HEK293 (cell line): ENCODE data around the gene FKBP7.

Source experiments
- CTCF ChIA-PET: fragments of 350-600 bp; formaldehyde crosslinking; extraction: SDS; loops from one replicate; lab custom pipeline; 2021; ENCODE audit warnings: antibody characterized with exemption; lab: Yijun Ruan, JAX
- POLR2A ChIA-PET: fragments of 300-600 bp; formaldehyde crosslinking; extraction: SDS; loops from one replicate; lab custom pipeline; 2020; ENCODE audit warnings: antibody characterized with exemption, inconsistent platforms; lab: Yijun Ruan, JAX
- H3K27ac ChIP-seq: fragments of 200-500 bp; sonication (Bioruptor generic); 2 replicates; pipeline ENCODE4 v1.5.1; 2014; ENCODE audit warnings: low read depth, low read length, control low read depth, inconsistent platforms; ENCODE audit errors: extremely low read depth
- H3K36me3 ChIP-seq, 2 experiments: fragments of 200-500 bp in 1 of 2; sonication (Bioruptor generic) in 1 of 2; 1 replicate in 1 of 2; 2 replicates in 1 of 2; pipeline ENCODE4 v1.5.1; 2014 to 2017; ENCODE audit warnings: inconsistent platforms in 2 of 2, low read length in 2 of 2; ENCODE audit not compliant: control insufficient read depth in 2 of 2, insufficient read depth in 1 of 2
- H3K4me1 ChIP-seq: fragments of 200-500 bp; sonication (Bioruptor generic); 2 replicates; pipeline ENCODE4 v1.5.1; 2014; ENCODE audit warnings: mild to moderate bottlenecking, low read length, inconsistent platforms; ENCODE audit not compliant: control insufficient read depth, insufficient read depth
- H3K4me3 ChIP-seq: 2 replicates; pipeline ENCODE4 v1.5.1; 2011; ENCODE audit warnings: low read depth, mild to moderate bottlenecking, control low read depth, low read length, moderate library complexity
- H3K9me3 ChIP-seq: fragments of 200-500 bp; sonication (Bioruptor generic); 2 replicates; pipeline ENCODE4 v1.5.1; 2014; ENCODE audit warnings: low read depth, low read length, inconsistent platforms; ENCODE audit not compliant: control insufficient read depth, insufficient read depth
- GLI4 ChIP-seq: fragments of 450-650 bp; formaldehyde crosslinking; IDR thresholded peaks from 2 replicates; pipeline ENCODE4 v1.5.1; 2016; ENCODE audit warnings: missing biosample characterization, missing genetic modification characterization
- KLF8 ChIP-seq: fragments of 450-650 bp; formaldehyde crosslinking; IDR thresholded peaks from 2 replicates; pipeline ENCODE4 v1.5.1; 2016; ENCODE audit warnings: missing biosample characterization, missing genetic modification characterization
- SETDB1 ChIP-seq: IDR thresholded peaks from one replicate; pipeline ENCODE4 v1.6.1; 2017; ENCODE audit warnings: mild to moderate bottlenecking, low read length, moderate library complexity, mixed read lengths; ENCODE audit not compliant: insufficient read length
- SP2 ChIP-seq: fragments of 450-650 bp; formaldehyde crosslinking; IDR thresholded peaks from 2 replicates; pipeline ENCODE4 v1.5.1; 2016; ENCODE audit warnings: missing biosample characterization, missing genetic modification characterization
- TRIM28 ChIP-seq: IDR thresholded peaks from 2 replicates; pipeline ENCODE4 v1.6.1; 2011; ENCODE audit warnings: low read length, control low read depth, borderline replicate concordance
- ZBTB7A ChIP-seq: fragments of 450-650 bp; formaldehyde crosslinking; IDR thresholded peaks from 2 replicates; pipeline ENCODE4 v1.5.1; 2016; ENCODE audit warnings: low read depth, missing biosample characterization, missing genetic modification characterization
- ZBTB8A ChIP-seq: fragments of 450-650 bp; formaldehyde crosslinking; IDR thresholded peaks from 2 replicates; pipeline ENCODE4 v1.5.1; 2016; ENCODE audit warnings: missing biosample characterization, missing genetic modification characterization
- ZNF140 ChIP-seq: fragments of 450-650 bp; formaldehyde crosslinking; IDR thresholded peaks from 2 replicates; pipeline ENCODE4 v1.5.1; 2016; ENCODE audit warnings: missing biosample characterization, missing genetic modification characterization
- ZNF302 ChIP-seq: fragments of 450-650 bp; formaldehyde crosslinking; IDR thresholded peaks from 2 replicates; pipeline ENCODE4 v1.5.1; 2016; ENCODE audit warnings: missing biosample characterization, missing genetic modification characterization, low read depth
- ZNF366 ChIP-seq: fragments of 450-650 bp; formaldehyde crosslinking; conservative IDR thresholded peaks from 2 replicates; pipeline ENCODE4 v1.5.1; 2016; ENCODE audit warnings: missing biosample characterization, missing genetic modification characterization
- ZNF404 ChIP-seq: fragments of 450-650 bp; formaldehyde crosslinking; IDR thresholded peaks from 2 replicates; pipeline ENCODE4 v1.5.1; 2017; ENCODE audit warnings: missing biosample characterization, missing genetic modification characterization
- ZNF585B ChIP-seq: fragments of 450-650 bp; formaldehyde crosslinking; IDR thresholded peaks from 2 replicates; pipeline ENCODE4 v1.5.1; 2016; ENCODE audit warnings: missing biosample characterization, missing genetic modification characterization
- ZNF629 ChIP-seq: fragments of 450-650 bp; formaldehyde crosslinking; IDR thresholded peaks from 2 replicates; pipeline ENCODE4 v1.5.1; 2017; ENCODE audit warnings: missing biosample characterization, missing genetic modification characterization
- ZNF670 ChIP-seq: fragments of 450-650 bp; formaldehyde crosslinking; IDR thresholded peaks from 2 replicates; pipeline ENCODE4 v1.5.1; 2016; ENCODE audit warnings: missing biosample characterization, missing genetic modification characterization, low read depth
- ZNF677 ChIP-seq: fragments of 450-650 bp; IDR thresholded peaks from 2 replicates; pipeline ENCODE4 v1.5.0; 2018; ENCODE audit warnings: missing biosample characterization, mild to moderate bottlenecking, missing genetic modification characterization, moderate library complexity
- ZNF747 ChIP-seq: fragments of 450-650 bp; formaldehyde crosslinking; IDR thresholded peaks from 2 replicates; pipeline ENCODE4 v1.5.1; 2016; ENCODE audit warnings: missing biosample characterization, missing genetic modification characterization
- ZNF791 ChIP-seq: fragments of 450-650 bp; formaldehyde crosslinking; IDR thresholded peaks from 2 replicates; pipeline ENCODE4 v1.5.1; 2016; ENCODE audit warnings: missing biosample characterization, missing genetic modification characterization
- ZSCAN30 ChIP-seq: fragments of 450-650 bp; IDR thresholded peaks from 2 replicates; pipeline ENCODE4 v1.5.1; 2018; ENCODE audit warnings: missing biosample characterization, mild to moderate bottlenecking, missing genetic modification characterization, moderate library complexity
- TF ChIP-seq, protein P1 (sequence below): fragments of 450-650 bp; formaldehyde crosslinking; IDR thresholded peaks from 2 replicates; pipeline ENCODE4 v1.5.1; 2017; ENCODE audit warnings: missing biosample characterization, missing genetic modification characterization
- TF ChIP-seq, protein P2 (sequence below): fragments of 450-650 bp; formaldehyde crosslinking; IDR thresholded peaks from 2 replicates; pipeline ENCODE4 v1.5.1; 2016; ENCODE audit warnings: missing biosample characterization, missing genetic modification characterization
- TF ChIP-seq, protein P3 (sequence below): fragments of 450-650 bp; formaldehyde crosslinking; IDR thresholded peaks from 2 replicates; pipeline ENCODE4 v1.5.1; 2016; ENCODE audit warnings: missing biosample characterization, missing genetic modification characterization
- TF ChIP-seq, protein P4 (sequence below): fragments of 450-650 bp; formaldehyde crosslinking; IDR thresholded peaks from 2 replicates; pipeline ENCODE4 v1.5.1; 2016; ENCODE audit warnings: missing biosample characterization, missing genetic modification characterization, low read depth
- TF ChIP-seq, protein P5 (sequence below): fragments of 450-650 bp; formaldehyde crosslinking; IDR thresholded peaks from 2 replicates; pipeline ENCODE4 v1.5.1; 2017; ENCODE audit warnings: missing biosample characterization, missing genetic modification characterization
- TF ChIP-seq, protein P6 (sequence below): fragments of 450-650 bp; formaldehyde crosslinking; IDR thresholded peaks from 2 replicates; pipeline ENCODE4 v1.5.1; 2017; ENCODE audit warnings: missing biosample characterization, missing genetic modification characterization

FKBP7 gene

DNA sequence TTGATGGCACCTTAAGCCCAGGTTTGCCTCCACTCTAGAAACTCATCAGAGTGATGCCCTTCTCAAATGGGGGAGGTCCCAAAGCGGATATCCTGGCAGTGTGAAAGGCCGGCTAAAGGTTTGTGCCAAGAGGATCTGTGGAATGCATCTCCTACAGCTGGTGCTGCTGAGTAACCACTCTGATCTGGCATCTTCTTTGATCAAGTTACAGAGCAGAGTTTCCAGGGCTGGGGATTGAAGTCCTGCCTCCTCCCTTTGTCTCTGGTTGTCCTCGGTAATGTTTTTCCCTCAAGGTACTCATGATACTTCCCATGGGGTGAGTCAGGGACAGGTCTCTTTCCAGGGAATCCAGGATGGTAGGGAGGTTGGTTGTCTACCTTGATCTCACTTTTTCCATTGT lies 52.0 kb downstream of the FKBP7 start:
- H3K9me3 ChIP-seq, result no peaks in the 10 kb centered on the region
- H3K36me3 ChIP-seq, result peaks cover 10 to 53% of the 10 kb centered on the region in 2 experiments
- H3K4me3 ChIP-seq, result no peak overlapping the region
- TF ChIP-seq, protein P1, sequence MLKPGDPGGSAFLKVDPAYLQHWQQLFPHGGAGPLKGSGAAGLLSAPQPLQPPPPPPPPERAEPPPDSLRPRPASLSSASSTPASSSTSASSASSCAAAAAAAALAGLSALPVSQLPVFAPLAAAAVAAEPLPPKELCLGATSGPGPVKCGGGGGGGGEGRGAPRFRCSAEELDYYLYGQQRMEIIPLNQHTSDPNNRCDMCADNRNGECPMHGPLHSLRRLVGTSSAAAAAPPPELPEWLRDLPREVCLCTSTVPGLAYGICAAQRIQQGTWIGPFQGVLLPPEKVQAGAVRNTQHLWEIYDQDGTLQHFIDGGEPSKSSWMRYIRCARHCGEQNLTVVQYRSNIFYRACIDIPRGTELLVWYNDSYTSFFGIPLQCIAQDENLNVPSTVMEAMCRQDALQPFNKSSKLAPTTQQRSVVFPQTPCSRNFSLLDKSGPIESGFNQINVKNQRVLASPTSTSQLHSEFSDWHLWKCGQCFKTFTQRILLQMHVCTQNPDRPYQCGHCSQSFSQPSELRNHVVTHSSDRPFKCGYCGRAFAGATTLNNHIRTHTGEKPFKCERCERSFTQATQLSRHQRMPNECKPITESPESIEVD, result no peak
- no peak for TF ChIP-seq ZNF629
- ChIA-PET CTCF (interaction anchor here (0.6 to 1.5 kb wide), 2 partner anchors 12 to 855 kb away, joined by 3 to 6 read pairs; no protein-coding TSS in a partner anchor), POLR2A (no interaction called here)
- H3K27ac ChIP-seq, result no peak overlapping the region
- no peaks in the 10 kb centered on the region for H3K4me1 ChIP-seq

DNA sequence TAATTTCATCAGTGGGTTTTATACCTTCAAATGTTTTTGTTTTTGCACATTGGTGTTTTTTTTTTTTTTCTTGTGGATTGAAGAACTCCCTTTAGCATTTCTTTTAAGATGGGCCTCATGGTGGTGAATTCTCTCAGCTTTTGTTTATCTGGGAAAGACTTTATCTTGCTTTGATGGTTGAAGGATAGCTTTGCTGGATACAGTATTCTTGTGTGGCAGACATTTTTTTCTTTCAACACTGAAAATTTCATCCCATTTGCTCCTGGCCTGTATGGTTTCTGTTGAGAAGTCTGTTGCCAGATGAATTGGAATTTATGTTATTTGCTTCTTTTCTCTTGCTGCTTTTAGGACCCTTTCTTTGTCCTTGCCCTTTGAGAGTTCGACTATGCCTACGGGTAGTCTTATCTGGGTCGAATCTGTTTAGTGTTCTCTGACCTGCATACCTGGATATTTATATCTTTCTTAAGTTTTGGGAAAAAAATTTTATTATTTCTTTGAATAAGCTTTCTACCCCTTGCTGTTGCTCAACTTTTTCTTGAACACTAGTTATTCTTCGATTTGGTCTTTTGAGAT lies 53.1 kb downstream of the FKBP7 start:
- ChIA-PET CTCF (interaction anchor here (0.6 to 1.5 kb wide), 2 partner anchors 11 to 293 kb away, joined by 3 to 6 read pairs; no protein-coding TSS in a partner anchor), POLR2A (interaction anchor here (0.7 kb wide), 2 partner anchors 25 to 61 kb away, joined by 5 to 6 read pairs; partner anchors contain the start of gene PRKRA)
- Histone ChIP-seq H3K9me3 (no peaks in the 10 kb centered on the region), H3K36me3 (peaks cover 2 to 42% of the 10 kb centered on the region in 2 experiments; a peak in 2 of 3 replicates), H3K4me1 (no peaks in the 10 kb centered on the region), H3K27ac (no peak overlapping the region), H3K4me3 (no peak overlapping the region)
- TF ChIP-seq ZNF670 (tag by site-specific recombination) (no peak), KLF8 (tag by site-specific recombination) (no peak), ZNF791 (no peak), ZNF302 (tag by site-specific recombination) (no peak), ZBTB8A (tag by site-specific recombination) (no peak), ZNF404 (tag by site-specific recombination) (no peak), ZNF747 (tag by site-specific recombination) (no peak), ZNF585B (no peak), ZNF140 (tag by site-specific recombination) (no peak), SETDB1 (peak; percentile 95), ZNF677 (peak; percentile 81), SP2 (tag by site-specific recombination) (no peak), ZBTB7A (tag by site-specific recombination) (no peak), TRIM28 (0 out of 2 replicates have a peak, but pooled peaks have one; percentile 37), ZSCAN30 (tag by site-specific recombination) (no peak), ZNF366 (tag by site-specific recombination) (no peak), GLI4 (no peak)
- TF ChIP-seq, protein P2, sequence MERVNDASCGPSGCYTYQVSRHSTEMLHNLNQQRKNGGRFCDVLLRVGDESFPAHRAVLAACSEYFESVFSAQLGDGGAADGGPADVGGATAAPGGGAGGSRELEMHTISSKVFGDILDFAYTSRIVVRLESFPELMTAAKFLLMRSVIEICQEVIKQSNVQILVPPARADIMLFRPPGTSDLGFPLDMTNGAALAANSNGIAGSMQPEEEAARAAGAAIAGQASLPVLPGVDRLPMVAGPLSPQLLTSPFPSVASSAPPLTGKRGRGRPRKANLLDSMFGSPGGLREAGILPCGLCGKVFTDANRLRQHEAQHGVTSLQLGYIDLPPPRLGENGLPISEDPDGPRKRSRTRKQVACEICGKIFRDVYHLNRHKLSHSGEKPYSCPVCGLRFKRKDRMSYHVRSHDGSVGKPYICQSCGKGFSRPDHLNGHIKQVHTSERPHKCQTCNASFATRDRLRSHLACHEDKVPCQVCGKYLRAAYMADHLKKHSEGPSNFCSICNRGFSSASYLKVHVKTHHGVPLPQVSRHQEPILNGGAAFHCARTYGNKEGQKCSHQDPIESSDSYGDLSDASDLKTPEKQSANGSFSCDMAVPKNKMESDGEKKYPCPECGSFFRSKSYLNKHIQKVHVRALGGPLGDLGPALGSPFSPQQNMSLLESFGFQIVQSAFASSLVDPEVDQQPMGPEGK (tag by site-specific recombination), result no peak
- TF ChIP-seq, protein P3, sequence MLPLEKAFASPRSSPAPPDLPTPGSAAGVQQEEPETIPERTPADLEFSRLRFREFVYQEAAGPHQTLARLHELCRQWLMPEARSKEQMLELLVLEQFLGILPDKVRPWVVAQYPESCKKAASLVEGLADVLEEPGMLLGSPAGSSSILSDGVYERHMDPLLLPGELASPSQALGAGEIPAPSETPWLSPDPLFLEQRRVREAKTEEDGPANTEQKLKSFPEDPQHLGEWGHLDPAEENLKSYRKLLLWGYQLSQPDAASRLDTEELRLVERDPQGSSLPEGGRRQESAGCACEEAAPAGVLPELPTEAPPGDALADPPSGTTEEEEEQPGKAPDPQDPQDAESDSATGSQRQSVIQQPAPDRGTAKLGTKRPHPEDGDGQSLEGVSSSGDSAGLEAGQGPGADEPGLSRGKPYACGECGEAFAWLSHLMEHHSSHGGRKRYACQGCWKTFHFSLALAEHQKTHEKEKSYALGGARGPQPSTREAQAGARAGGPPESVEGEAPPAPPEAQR, result no peak
- TF ChIP-seq, protein P4, sequence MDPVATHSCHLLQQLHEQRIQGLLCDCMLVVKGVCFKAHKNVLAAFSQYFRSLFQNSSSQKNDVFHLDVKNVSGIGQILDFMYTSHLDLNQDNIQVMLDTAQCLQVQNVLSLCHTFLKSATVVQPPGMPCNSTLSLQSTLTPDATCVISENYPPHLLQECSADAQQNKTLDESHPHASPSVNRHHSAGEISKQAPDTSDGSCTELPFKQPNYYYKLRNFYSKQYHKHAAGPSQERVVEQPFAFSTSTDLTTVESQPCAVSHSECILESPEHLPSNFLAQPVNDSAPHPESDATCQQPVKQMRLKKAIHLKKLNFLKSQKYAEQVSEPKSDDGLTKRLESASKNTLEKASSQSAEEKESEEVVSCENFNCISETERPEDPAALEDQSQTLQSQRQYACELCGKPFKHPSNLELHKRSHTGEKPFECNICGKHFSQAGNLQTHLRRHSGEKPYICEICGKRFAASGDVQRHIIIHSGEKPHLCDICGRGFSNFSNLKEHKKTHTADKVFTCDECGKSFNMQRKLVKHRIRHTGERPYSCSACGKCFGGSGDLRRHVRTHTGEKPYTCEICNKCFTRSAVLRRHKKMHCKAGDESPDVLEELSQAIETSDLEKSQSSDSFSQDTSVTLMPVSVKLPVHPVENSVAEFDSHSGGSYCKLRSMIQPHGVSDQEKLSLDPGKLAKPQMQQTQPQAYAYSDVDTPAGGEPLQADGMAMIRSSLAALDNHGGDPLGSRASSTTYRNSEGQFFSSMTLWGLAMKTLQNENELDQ (tag by site-specific recombination), result no peak
- TF ChIP-seq, protein P5, sequence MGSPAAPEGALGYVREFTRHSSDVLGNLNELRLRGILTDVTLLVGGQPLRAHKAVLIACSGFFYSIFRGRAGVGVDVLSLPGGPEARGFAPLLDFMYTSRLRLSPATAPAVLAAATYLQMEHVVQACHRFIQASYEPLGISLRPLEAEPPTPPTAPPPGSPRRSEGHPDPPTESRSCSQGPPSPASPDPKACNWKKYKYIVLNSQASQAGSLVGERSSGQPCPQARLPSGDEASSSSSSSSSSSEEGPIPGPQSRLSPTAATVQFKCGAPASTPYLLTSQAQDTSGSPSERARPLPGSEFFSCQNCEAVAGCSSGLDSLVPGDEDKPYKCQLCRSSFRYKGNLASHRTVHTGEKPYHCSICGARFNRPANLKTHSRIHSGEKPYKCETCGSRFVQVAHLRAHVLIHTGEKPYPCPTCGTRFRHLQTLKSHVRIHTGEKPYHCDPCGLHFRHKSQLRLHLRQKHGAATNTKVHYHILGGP, result no peak
- TF ChIP-seq, protein P6, sequence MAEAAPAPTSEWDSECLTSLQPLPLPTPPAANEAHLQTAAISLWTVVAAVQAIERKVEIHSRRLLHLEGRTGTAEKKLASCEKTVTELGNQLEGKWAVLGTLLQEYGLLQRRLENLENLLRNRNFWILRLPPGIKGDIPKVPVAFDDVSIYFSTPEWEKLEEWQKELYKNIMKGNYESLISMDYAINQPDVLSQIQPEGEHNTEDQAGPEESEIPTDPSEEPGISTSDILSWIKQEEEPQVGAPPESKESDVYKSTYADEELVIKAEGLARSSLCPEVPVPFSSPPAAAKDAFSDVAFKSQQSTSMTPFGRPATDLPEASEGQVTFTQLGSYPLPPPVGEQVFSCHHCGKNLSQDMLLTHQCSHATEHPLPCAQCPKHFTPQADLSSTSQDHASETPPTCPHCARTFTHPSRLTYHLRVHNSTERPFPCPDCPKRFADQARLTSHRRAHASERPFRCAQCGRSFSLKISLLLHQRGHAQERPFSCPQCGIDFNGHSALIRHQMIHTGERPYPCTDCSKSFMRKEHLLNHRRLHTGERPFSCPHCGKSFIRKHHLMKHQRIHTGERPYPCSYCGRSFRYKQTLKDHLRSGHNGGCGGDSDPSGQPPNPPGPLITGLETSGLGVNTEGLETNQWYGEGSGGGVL (tag by site-specific recombination), result no peak
